ENCODE results near the gene SAP30BP. TPM values are rescaled to one million over a fixed set of nuclear protein-coding genes. Genes with fewer than 3 reads are reported as not detected.

SAP30BP gene
- total RNA-seq, 1 donor from 2014 or later = 27.4 TPM

DNA sequence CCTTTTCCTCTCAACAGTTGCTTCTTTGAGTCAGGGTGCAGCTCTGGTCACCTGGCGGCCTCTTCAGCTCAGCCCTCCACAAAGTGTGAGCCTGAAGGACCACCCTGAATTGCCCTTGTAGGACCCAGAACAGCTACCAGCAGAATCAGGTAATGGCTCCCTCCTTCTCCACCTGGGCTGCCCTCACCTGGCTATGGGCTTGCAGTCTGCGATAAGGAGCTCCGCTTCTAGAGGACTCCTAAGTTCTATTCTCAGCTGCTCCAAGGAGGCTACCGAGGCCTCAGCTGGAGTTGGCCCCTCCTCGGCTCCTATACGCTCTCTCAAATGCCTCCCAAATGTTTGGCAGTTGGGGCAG is 20.5 kb upstream of the SAP30BP start:
- DNase-seq (ENCODE audit: low spot score) = no peak

- no peak for DNase-seq (ENCODE audit: low spot score)
Observed at GRCh38 chr17:75647061-75647460, 20.1 kb upstream of the SAP30BP start.

- no peak for DNase-seq (ENCODE audit: low spot score)
Observed at GRCh38 chr17:75647921-75648320, 19.2 kb upstream of the SAP30BP start.

DNA sequence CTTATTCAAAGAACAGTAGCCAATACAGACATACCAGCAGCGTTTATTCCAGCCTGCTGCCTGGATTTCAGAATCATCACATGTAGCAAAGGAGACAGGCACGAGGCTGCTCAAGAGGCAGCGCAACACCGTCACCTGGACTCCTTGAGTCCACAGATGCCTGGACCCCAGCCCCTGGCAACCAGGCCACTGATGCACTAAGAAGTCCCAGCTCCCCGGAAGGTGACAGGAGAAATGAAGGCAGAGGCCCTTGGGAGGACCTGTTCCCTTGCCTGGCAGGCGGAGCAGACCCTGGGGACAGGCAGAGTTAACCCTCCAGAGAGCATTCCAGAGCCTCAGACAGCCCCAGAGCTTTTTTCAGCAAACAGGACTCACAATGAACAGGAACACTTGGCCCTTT is 17.5 kb upstream of the SAP30BP start:
- DNase-seq (ENCODE audit: low spot score) = no peak

DNA sequence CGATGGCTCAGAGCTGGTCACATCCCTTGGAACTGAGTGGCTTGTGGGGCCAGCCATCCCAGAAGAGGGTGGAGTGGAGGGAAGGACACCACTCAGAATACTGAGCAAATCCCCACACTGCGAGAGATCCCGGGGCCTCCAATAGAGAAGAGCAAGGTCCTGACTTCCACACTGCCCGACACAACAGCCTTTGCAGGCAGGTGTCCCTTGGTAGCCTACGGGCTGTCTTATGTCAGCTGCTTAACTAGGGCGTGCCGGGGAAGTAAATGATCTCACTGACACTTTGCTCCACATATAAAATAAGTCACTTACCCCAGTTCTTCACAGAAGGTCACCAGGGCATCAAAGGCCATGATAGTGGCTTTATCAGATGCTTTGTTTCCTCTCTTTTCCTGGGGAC is 16.3 kb upstream of the SAP30BP start:
- no peak for DNase-seq (ENCODE audit: low spot score)

GRCh38 chr17:75652341-75652740 is 14.8 kb upstream of the SAP30BP start:
- DNase-seq (ENCODE audit: low spot score) = no peak

DNA sequence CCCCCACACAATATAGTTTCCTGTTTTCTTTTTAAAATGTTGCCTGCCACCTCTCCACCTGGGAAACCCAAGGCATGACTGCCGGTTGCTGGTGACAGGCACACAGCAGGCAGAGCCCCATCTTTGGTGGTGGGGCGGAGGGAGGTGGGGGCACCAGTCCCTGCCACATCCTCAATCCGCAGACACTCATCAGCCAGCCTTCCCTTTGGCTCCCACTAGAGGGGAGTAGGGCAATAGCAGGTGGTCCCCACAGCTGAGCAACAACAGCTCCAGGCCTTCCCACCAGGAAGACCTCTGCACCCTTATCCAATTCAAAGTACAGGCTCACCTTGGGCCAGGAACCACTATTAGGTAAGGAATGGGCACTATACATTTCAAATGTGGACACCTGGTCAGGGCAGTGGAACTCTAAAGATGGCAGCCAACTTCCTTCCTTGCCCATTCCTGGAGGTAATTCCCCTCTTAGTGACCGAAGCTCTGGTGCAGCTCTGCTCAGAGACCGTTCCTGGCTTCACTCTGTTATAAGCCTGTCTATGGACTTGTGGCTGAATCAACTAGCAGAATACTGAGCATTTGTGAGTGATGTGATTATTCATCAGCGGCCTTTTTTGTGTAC is 14.1 kb upstream of the SAP30BP start:
- DNase-seq (ENCODE audit: low spot score) = peak; percentile 50

- DNase-seq (ENCODE audit: low spot score) = no peak
Observed at GRCh38 chr17:75654176-75654575, 13.0 kb upstream of the SAP30BP start.

DNA sequence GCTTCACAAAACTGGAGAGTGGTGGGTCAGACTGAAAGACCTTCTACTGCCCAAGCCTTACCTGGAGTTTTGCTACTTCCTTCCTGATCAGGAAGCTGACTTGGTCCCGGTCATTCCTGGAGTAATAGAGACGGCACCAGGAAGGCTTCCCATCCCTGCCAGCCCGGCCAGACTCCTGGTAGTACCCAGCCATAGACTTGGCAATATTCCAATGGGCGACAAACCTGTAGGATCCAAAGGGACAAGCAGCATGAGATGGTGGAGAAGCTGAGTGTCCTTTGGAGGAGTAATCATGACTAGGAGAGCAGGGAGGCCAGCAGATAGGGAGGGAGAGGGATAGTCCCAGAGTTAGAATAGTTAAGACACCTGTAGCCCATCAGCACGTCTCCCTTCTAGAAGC is 8.9 kb upstream of the SAP30BP start:
- DNase-seq (ENCODE audit: low spot score) = no peak

- no peak for DNase-seq (ENCODE audit: low spot score)
Observed at GRCh38 chr17:75661531-75661930, 5.6 kb upstream of the SAP30BP start.

GRCh38 chr17:75662511-75662910 is 4.6 kb upstream of the SAP30BP start:
- DNase-seq (ENCODE audit: low spot score) = no peak

DNA sequence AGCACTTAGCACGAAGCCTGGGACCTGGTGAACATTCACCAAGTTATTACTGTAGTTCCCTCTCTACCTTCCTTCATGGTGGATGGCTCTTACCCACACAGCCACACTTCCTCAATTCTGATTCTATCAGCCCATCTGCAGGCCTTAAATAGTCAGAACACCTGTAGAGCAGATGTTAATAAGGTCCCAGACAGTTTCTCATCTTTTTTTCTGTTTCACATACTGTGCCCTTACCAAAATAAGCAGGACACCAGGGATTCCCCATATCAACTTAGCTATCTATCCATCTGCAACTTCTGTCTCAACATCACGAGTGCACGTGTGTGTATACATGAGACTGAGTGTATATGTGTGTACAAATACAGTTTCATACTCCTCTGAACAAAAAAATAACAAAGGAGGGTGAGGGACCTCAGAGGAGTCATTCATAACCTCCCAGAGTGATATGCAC is 3.0 kb upstream of the SAP30BP start:
- DNase-seq (ENCODE audit: low spot score) = no peak

DNA sequence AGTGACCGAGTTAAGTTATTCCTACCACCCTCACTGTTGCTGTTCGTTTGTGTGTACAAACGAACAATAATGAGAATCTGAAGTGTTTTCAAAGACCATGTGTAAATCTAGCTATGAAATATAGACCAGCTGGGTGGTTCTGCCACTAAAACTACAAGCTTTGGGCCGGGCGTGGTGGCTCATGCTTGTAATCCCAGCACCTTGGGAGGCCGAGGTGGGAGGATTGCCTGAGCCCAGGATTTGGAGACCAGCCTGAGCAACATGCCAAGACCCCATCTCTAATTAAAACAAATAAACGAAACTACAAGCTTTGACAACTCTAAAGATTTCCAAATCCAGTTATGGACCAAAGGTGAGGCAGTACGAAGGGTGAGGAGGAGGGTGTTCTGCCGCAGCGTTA is 1.2 kb upstream of the SAP30BP start:
- no peak for DNase-seq (ENCODE audit: low spot score)

DNA sequence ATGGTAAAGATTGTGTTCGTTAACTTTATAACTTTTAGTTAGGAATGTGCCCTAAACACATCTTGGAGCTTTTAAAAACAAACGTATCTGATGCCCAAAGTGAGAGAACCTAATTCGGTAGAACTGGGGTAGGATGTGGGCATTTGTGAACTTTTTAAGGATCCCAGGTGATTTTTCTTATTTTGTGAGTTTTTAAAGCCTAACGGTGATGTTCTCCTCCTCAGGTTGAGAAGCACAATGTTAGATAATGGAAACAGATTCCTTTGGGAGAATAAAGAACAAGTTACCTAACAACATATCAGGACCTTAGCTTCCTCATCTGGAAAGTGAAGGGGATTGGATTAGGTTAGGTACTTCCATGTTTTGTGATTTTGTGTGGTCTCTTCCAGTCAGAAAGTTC is 687 bp downstream of the SAP30BP start:
- no peak for DNase-seq (ENCODE audit: low spot score)

DNA sequence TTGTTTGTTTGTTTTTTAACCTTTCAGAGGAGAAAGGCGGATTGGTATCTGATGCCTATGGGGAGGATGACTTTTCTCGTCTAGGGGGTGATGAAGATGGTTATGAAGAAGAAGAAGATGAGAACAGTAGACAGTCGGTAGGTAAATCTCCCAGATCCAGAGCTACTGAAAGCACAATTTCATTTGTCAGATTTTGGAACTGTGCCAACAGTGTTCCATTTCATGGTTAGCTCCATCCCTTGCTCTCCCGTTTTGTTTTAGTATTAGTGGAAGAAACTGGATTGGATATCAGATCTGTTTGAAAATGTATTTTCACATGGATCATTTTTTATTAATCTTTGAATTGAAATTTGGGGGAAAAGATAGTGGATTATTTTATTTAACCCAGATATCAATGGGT is 1.4 kb downstream of the SAP30BP start:
- no peak for DNase-seq (ENCODE audit: low spot score)

DNA sequence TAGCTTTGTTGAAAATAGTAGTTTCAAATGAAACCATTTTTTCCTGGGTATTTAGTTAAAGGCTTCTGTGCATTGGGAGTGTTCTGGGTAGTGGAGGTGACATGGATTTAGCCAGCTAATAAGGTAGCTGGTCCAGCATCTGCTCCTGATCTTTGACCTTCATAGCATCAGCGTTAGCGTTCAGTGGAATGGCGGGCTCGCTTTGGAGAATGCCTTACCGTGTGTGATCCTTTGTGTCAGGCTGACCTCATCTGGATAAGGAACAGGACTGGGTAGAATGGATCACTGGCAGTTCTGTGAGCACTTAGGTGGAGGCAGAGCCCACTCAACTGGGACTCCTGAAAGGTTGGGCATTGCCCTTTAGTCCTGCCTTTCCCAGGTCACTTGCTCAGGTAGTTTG is 3.7 kb downstream of the SAP30BP start:
- no peak for DNase-seq (ENCODE audit: low spot score)

GRCh38 chr17:75672011-75672410 is 4.9 kb downstream of the SAP30BP start:
- no peak for DNase-seq (ENCODE audit: low spot score)

DNA sequence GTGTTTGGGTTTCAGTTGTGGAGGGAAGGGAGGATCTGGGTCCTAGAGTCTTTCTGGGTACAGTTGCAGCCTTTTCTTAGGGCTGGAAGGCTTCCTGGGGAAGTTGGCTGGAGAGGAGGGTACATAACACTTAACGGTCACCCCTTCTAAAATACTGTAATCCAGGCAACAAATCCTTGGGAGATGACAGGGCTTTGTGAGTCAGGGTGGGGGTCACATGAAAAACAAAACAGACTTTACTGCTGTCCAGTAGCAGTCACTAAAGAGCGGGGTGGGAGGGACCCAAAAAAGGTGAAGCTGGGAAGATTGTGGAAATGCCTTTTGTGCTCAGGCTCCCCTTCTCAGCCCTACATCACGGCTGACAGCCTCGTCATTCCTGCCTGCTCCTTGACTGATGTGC is 6.3 kb downstream of the SAP30BP start:
- DNase-seq (ENCODE audit: low spot score) = no peak

DNA sequence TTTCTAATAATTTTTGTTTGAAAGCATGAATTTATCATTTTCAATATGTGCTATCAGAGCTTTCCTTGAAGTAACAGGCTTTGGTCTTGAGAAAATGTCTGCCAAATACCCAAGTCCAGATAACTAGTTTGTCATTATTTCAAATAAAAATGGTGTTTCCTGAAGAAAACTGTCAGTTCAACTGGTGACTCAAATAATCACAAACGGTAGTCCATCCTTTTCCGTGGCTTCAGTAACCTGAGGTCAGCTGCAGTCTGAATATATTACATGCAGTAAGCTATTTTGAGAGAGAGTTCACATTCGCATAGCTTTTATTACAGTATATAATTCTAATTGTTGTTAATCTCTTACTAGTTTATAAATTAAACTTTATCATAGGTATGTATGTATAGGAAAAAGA is 9.3 kb downstream of the SAP30BP start:
- no peak for DNase-seq (ENCODE audit: low spot score)

GRCh38 chr17:75679706-75680211 is 12.6 kb downstream of the SAP30BP start:
- DNase-seq (ENCODE audit: low spot score) = no peak

DNA sequence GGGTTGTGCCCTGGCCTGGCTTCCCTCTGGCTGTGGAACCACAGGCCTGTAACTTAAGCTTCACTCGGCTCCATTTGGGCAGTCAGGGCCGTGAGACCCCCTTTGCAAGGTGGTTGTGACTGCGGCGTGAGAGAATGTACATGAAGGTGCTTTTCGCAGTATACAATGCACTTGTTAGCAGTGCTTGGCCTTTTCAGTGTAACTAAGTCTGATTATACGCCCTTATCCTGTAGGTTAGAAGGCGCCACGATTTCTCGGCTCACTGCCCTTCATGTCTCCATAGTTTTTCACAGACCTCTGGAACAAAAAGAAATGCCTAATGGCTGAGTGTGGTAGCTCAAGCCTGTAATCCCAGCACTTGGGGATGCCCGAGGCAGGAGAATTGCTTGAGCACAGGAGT is 13.3 kb downstream of the SAP30BP start:
- no peak for DNase-seq (ENCODE audit: low spot score)

GRCh38 chr17:75681289-75681688 is 14.2 kb downstream of the SAP30BP start:
- no peak for DNase-seq (ENCODE audit: low spot score)

GRCh38 chr17:75683583-75683982 is 16.4 kb downstream of the SAP30BP start:
- no peak for DNase-seq (ENCODE audit: low spot score)

DNA sequence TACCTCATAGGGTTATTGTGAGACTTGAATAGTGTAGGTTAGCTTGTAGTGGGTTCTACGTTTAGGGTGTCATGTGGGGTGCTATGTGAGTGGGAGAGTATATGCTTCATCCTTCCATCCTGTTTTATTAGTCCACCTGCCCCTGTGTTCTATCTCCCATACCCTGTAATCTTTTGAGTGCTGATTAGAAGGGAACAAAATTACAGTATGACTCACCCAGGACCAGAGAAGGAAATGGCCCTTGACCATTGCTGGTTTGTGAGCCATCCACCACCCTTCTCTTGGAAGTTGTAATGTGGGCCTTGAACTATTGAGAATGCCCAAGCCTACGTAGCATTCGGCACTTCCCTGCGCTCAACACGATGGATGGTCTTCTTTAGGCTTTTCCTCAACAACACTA is 17.1 kb downstream of the SAP30BP start:
- no peak for DNase-seq (ENCODE audit: low spot score)
